HepG2 (cell line): ENCODE results near the gene NCBP2. TPM values are rescaled to one million over a fixed set of nuclear protein-coding genes. Genes with fewer than 3 reads are reported as not detected.

ENCODE experiments used
- ATAC-seq: fragments of 200-7000 bp; cut with Tn5 transposase; 3 replicates; pipeline ENCODE4 v1.9.1; 2020; ENCODE audit warnings: mild to moderate bottlenecking, moderate library complexity
- BruUV-seq: library from RNA; stranded (reverse); fragments of 400-500 nt; replicated peaks from 2 replicates; lab custom pipeline; 2021; lab: Mats Ljungman, UMichigan
- CTCF ChIA-PET: fragments of 300-600 bp; formaldehyde crosslinking; extraction: SDS; loops from one replicate; lab custom pipeline; 2021; ENCODE audit warnings: low total read pairs, inconsistent platforms, low intra/inter-chr PET ratio; lab: Yijun Ruan, JAX
- POLR2A ChIA-PET: fragments of 350-600 bp; sonication (Branson Sonifier 250); formaldehyde crosslinking; loops from one replicate; lab custom pipeline; 2020; ENCODE audit warnings: antibody characterized with exemption, inconsistent platforms; lab: Yijun Ruan, JAX
- DNase-seq: peaks from one replicate; pipeline ENCODE4 v3.0.0-alpha.2; 2015; ENCODE audit warnings: low spot score
- FAIRE-seq: peaks from 3 replicates; lab custom pipeline; 2011; peaks lifted over from hg19 to GRCh38; lab: Jason Lieb, UNC
- H2AFZ ChIP-seq: one replicate; pipeline ENCODE4 v1.6.1; 2011; ENCODE audit warnings: low read length, inconsistent platforms
- H3K27ac ChIP-seq: fragments of 300-600 bp; 3 replicates; pipeline ENCODE4 v1.8.0; 2011; ENCODE audit warnings: mixed run types, mild to moderate bottlenecking, mixed read lengths, low read length, inconsistent platforms; ENCODE audit not compliant: insufficient read depth; ENCODE audit errors: extremely low read length
- H3K27me3 ChIP-seq, 2 experiments: fragments of 200-600 bp in 1 of 2; 2 replicates in 1 of 2; 3 replicates in 1 of 2; pipeline versions ENCODE4 v1.6.0 to v1.8.0; 2011; ENCODE audit warnings: low read length in 2 of 2, mild to moderate bottlenecking in 2 of 2, moderate library complexity in 2 of 2, inconsistent platforms in 1 of 2; ENCODE audit not compliant: insufficient read depth in 2 of 2, control insufficient read depth in 1 of 2
- H3K36me3 ChIP-seq, 2 experiments: fragments of 200-600 bp in 1 of 2; replicated peaks in 1 of 2; 2 replicates in 1 of 2; 3 replicates in 1 of 2; pipeline versions ENCODE4 v1.5.1 to v1.8.0; 2011; ENCODE audit warnings: low read length in 2 of 2, inconsistent platforms in 1 of 2; ENCODE audit not compliant: insufficient read depth in 2 of 2, control insufficient read depth in 1 of 2
- H3K4me1 ChIP-seq: 2 replicates; pipeline ENCODE4 v1.5.1; 2012; ENCODE audit warnings: low read length, inconsistent platforms; ENCODE audit not compliant: insufficient read depth
- H3K4me2 ChIP-seq: 2 replicates; pipeline ENCODE4 v1.6.0; 2011; ENCODE audit warnings: low read depth, low read length, inconsistent platforms
- H3K4me3 ChIP-seq, 3 experiments: fragments of 200-600 bp in 1 of 3; sonication (generic), shearing (Covaris generic) in 1 of 3; replicated peaks in 1 of 3; 2 replicates each; pipeline ENCODE4 v1.5.1; 2011 to 2016; ENCODE audit warnings: low read length in 3 of 3, inconsistent platforms in 2 of 3, low read depth in 2 of 3, mild to moderate bottlenecking in 2 of 3, control low read depth in 1 of 3, mixed read lengths in 1 of 3; ENCODE audit not compliant: insufficient read depth in 1 of 3
- H3K79me2 ChIP-seq: one replicate; pipeline ENCODE4 v1.6.1; 2011; ENCODE audit warnings: low read length, inconsistent platforms; ENCODE audit not compliant: insufficient read depth
- H3K9ac ChIP-seq: 2 replicates; pipeline ENCODE4 v1.6.0; 2011; ENCODE audit warnings: mild to moderate bottlenecking, low read depth, low read length, inconsistent platforms; ENCODE audit not compliant: insufficient read depth
- H3K9me3 ChIP-seq: 2 replicates; pipeline ENCODE4 v1.5.1; 2012; ENCODE audit warnings: mild to moderate bottlenecking, low read length
- H4K20me1 ChIP-seq: 2 replicates; pipeline ENCODE4 v1.6.0; 2011; ENCODE audit warnings: inconsistent platforms, mild to moderate bottlenecking, low read length, moderate library complexity; ENCODE audit not compliant: insufficient read depth
- BATF2 ChIP-seq: sonication (generic); formaldehyde crosslinking; IDR thresholded peaks from 2 replicates; pipeline ENCODE4 v1.8.0; 2022; ENCODE audit warnings: mild to moderate bottlenecking, missing genetic modification reagents, moderate library complexity
- DPF2 ChIP-seq: sonication (generic); formaldehyde crosslinking; IDR thresholded peaks from 2 replicates; pipeline ENCODE4 v1.4.0; 2020; ENCODE audit warnings: mild to moderate bottlenecking, low read depth, missing genetic modification reagents, borderline replicate concordance
- ERF ChIP-seq: IDR thresholded peaks from 2 replicates; pipeline ENCODE4 v1.6.1; 2018; ENCODE audit warnings: missing biosample characterization, missing genetic modification reagents
- NFIB ChIP-seq: sonication (generic); formaldehyde crosslinking; IDR thresholded peaks from 2 replicates; pipeline ENCODE4 v1.9.0; 2021; ENCODE audit warnings: missing genetic modification reagents, mild to moderate bottlenecking, borderline replicate concordance
- PHF21A ChIP-seq: sonication (generic); formaldehyde crosslinking; IDR thresholded peaks from 2 replicates; pipeline ENCODE4 v1.5.0; 2020; ENCODE audit warnings: mild to moderate bottlenecking, missing genetic modification reagents
- SNRNP70 ChIP-seq: fragments of 200-400 bp; formaldehyde crosslinking; IDR thresholded peaks from 2 replicates; pipeline ENCODE4 v1.6.1; 2017; ENCODE audit warnings: mild to moderate bottlenecking, low read depth, low read length, moderate library complexity
- SOX13 ChIP-seq, 3 experiments: fragments of 450-650 bp in 1 of 3; sonication (generic) in 1 of 3; formaldehyde crosslinking in 1 of 3; IDR thresholded peaks in 2 of 3; conservative IDR thresholded peaks in 1 of 3; 2 replicates each; pipeline versions ENCODE4 v1.5.0 to v1.6.1; 2016 to 2020; ENCODE audit warnings: antibody characterized with exemption in 1 of 3, mild to moderate bottlenecking in 1 of 3, missing compliant biosample characterization in 1 of 3, missing genetic modification reagents in 1 of 3, moderate library complexity in 1 of 3
- SPEN ChIP-seq: sonication (generic); formaldehyde crosslinking; IDR thresholded peaks from 2 replicates; pipeline ENCODE4 v1.5.1; 2020; ENCODE audit warnings: low read depth, mild to moderate bottlenecking, missing genetic modification reagents
- SRSF1 ChIP-seq: fragments of 200-400 bp; formaldehyde crosslinking; optimal IDR thresholded peaks from 2 replicates; pipeline ENCODE3; 2017; ENCODE audit warnings: mild to moderate bottlenecking, low read depth, low read length, moderate library complexity
- TAF1 ChIP-seq: sonication (generic); formaldehyde crosslinking; IDR thresholded peaks from 2 replicates; pipeline ENCODE4 v1.4.0; 2020; ENCODE audit warnings: missing genetic modification reagents
- TCF12 ChIP-seq, 2 experiments: fragments of 450-650 bp in 1 of 2; sonication (generic) in 1 of 2; formaldehyde crosslinking in 1 of 2; IDR thresholded peaks; 2 replicates each; pipeline versions ENCODE4 v1.6.1 to v1.8.0; 2017 to 2022; ENCODE audit warnings: antibody characterized with exemption in 1 of 2, mild to moderate bottlenecking in 1 of 2, missing genetic modification reagents in 1 of 2, moderate library complexity in 1 of 2
- ZFP90 ChIP-seq: sonication (generic); formaldehyde crosslinking; IDR thresholded peaks from 2 replicates; pipeline ENCODE4 v1.8.0; 2022; ENCODE audit warnings: missing genetic modification reagents, mild to moderate bottlenecking, inconsistent platforms, borderline replicate concordance
- ZNF530 ChIP-seq: sonication (generic); formaldehyde crosslinking; IDR thresholded peaks from 2 replicates; pipeline ENCODE4 v1.5.0; 2020; ENCODE audit warnings: low read depth, mild to moderate bottlenecking, missing genetic modification reagents
- ZNF570 ChIP-seq: sonication (generic); formaldehyde crosslinking; IDR thresholded peaks from 2 replicates; pipeline ENCODE4 v1.4.0; 2020; ENCODE audit warnings: mild to moderate bottlenecking, missing genetic modification reagents, borderline replicate concordance
- ZNF746 ChIP-seq: sonication (generic); formaldehyde crosslinking; IDR thresholded peaks from 2 replicates; pipeline ENCODE4 v1.8.0; 2022; ENCODE audit warnings: mild to moderate bottlenecking, missing genetic modification reagents
- WGBS: methylation state at CpG from one replicate; pipeline ENCODE4 v1.1.6; 2017; ENCODE audit warnings: low lambda C conversion rate; 5-methylcytosine and 5-hydroxymethylcytosine counted together
- in situ Hi-C: cut with HindIII; loops from 2 replicates; pipeline ENCODE4 v1.10.0; 2017; ENCODE audit warnings: low pct_unique_long_range_greater_than_20kb; ENCODE audit not compliant: extremely low pct_ligation_motif_present
- intact Hi-C: fragments of 100-400 bp; cut with micrococcal nuclease; formaldehyde crosslinking; loops from one replicate; pipeline ENCODE4 v1.10.0; 2022; ENCODE audit not compliant: unreplicated experiment
- polyA plus RNA-seq, 8 experiments: library from polyadenylated mRNA; depleted of rRNA in 3 of 8; stranded (reverse) in 7 of 8; unstranded in 1 of 8; fragments of >200 nt; fragmentation: Illumina TruSeq in 4 of 8; extraction: Trizol in 4 of 8; gene quantifications; 2 replicates each; pipeline versions ENCODE4 v1.2.1 to v1.2.3, GENCODE V29; 2011 to 2016; ENCODE audit warnings: low read depth in 4 of 8, missing spikeins in 1 of 8, mixed read lengths in 1 of 8; ENCODE audit not compliant: insufficient read depth in 1 of 8
- total RNA-seq, 5 experiments: library from RNA; depleted of rRNA; stranded (reverse); fragments of >200 nt; fragmentation: Illumina TruSeq; extraction: Trizol; gene quantifications; 2 replicates each; pipeline ENCODE4 v1.2.3, GENCODE V29; 2016; ENCODE audit warnings: low read depth in 1 of 5

The NCBP2 gene
- total and polyA plus RNA-seq, 2 of the 13 experiments (the other 11 are each of a cell fraction or from before 2014, with no cell fraction given), result 58.7 to 95.5 TPM

- FAIRE-seq, result no peak
- H3K79me2 ChIP-seq, result peaks cover 60% of the 10 kb centered on the region
- in situ Hi-C loops (no loop called here), intact Hi-C loops (no loop called here)
- no peak for DNase-seq
- ChIA-PET POLR2A (no interaction called here), CTCF (no interaction called here)
- no peak for ATAC-seq
- no peak overlapping the region for H3K9ac ChIP-seq
- no TSS peak for BruUV-seq
- peaks cover 8 to 24% of the 10 kb centered on the region in 2 experiments for H3K36me3 ChIP-seq
- peaks cover 16% of the 10 kb centered on the region for H3K4me1 ChIP-seq
- no peak overlapping the region for H2AFZ ChIP-seq
- no peaks in the 10 kb centered on the region for H4K20me1 ChIP-seq
- H3K4me3 ChIP-seq, result no peak overlapping the region
- H3K27me3 ChIP-seq, result no peaks in the 10 kb centered on the region
- no peak overlapping the region for H3K4me2 ChIP-seq
- no peaks in the 10 kb centered on the region for H3K9me3 ChIP-seq
- TF ChIP-seq ZNF530 (CRISPR knock-in tag) (no peak), ZNF570 (CRISPR knock-in tag) (no peak), SNRNP70 (no peak), TCF12 (IDR thresholded peaks at IDR 0.05) (no peak), TCF12 (CRISPR knock-in tag; IDR thresholded peaks at IDR 0.05) (no peak), TAF1 (CRISPR knock-in tag) (no peak)
- no peak overlapping the region for H3K27ac ChIP-seq
- 99% methylated on average over 6 of the region's 6 CpGs for WGBS
These were observed 52.3 kb downstream of the NCBP2 start for GRCh38 chr3:196889844-196890708.

- Histone ChIP-seq H3K36me3 (peaks cover 6 to 38% of the 10 kb centered on the region in 2 experiments), H3K27me3 (no peaks in the 10 kb centered on the region), H3K27ac (no peak overlapping the region), H3K4me1 (peaks cover 22% of the 10 kb centered on the region), H3K4me2 (no peak overlapping the region), H3K9ac (no peak overlapping the region), H4K20me1 (no peaks in the 10 kb centered on the region), H3K9me3 (no peaks in the 10 kb centered on the region), H3K79me2 (peaks cover 67% of the 10 kb centered on the region), H2AFZ (no peak overlapping the region), H3K4me3 (no peak overlapping the region)
- TF ChIP-seq NFIB, result no peak
- no peak for TF ChIP-seq SOX13 (IDR thresholded peaks at IDR 0.05)
- no peak for TF ChIP-seq SOX13 (CRISPR knock-in tag; conservative IDR thresholded peaks at IDR 0.05 in 1 of 2, IDR thresholded peaks at IDR 0.05 in 1 of 2)
- TF ChIP-seq ZNF746 (CRISPR knock-in tag), result no peak
- no peak for TF ChIP-seq DPF2 (CRISPR knock-in tag)
- TF ChIP-seq BATF2 (CRISPR knock-in tag), result no peak
- TF ChIP-seq ZFP90 (CRISPR knock-in tag), result no peak
- no peak for TF ChIP-seq SPEN (CRISPR knock-in tag)
- no peak for TF ChIP-seq ERF (CRISPR knock-in tag)
- TF ChIP-seq PHF21A (CRISPR knock-in tag), result no peak
- no peak for TF ChIP-seq SRSF1
- DNase-seq (no peak), ATAC-seq (no peak), FAIRE-seq (no peak)
- ChIA-PET CTCF (no interaction called here), POLR2A (no interaction called here)
- BruUV-seq, result no TSS peak
- intact Hi-C loops (no loop called here), in situ Hi-C loops (no loop called here)
- WGBS, result 93% methylated on average over 4 of the region's 4 CpGs
These were observed 56.2 kb downstream of the NCBP2 start for GRCh38 chr3:196886144-196886543.
